IMR-90 (cell line): ENCODE measurements around the gene GRB10. TPM values are rescaled to one million over a fixed set of nuclear protein-coding genes. Genes with fewer than 3 reads are reported as not detected.

Experiments used
- ATAC-seq: fragments of 200-7000 bp; cut with Tn5 transposase; 2 replicates; pipeline ENCODE4 v1.9.1; 2020; ENCODE audit warnings: low read depth, mild to moderate bottlenecking, moderate library complexity
- BruUV-seq: library from RNA; stranded (reverse); fragments of 400-500 nt; replicated peaks from 2 replicates; lab custom pipeline; 2021; lab: Mats Ljungman, UMichigan
- CTCF ChIA-PET: fragments of 300-600 bp; formaldehyde crosslinking; extraction: SDS; loops from one replicate; lab custom pipeline; 2021; ENCODE audit warnings: antibody characterized with exemption; lab: Yijun Ruan, JAX
- POLR2A ChIA-PET: fragments of 300-600 bp; sonication (Branson Sonifier 250); formaldehyde crosslinking; loops from one replicate; lab custom pipeline; 2022; ENCODE audit warnings: antibody characterized with exemption; ENCODE audit not compliant: unreplicated experiment; lab: Charles Lee
- DNase-seq: peaks from one replicate; pipeline ENCODE4 v3.0.0; 2013
- H2AFZ ChIP-seq: replicated peaks from 2 replicates; pipeline ENCODE3; 2013; ENCODE audit warnings: low read length, mild to moderate bottlenecking; ENCODE audit not compliant: poor library complexity
- H2AK5ac ChIP-seq: 2 replicates; pipeline ENCODE4 v1.6.1; 2013; ENCODE audit warnings: low read depth, low read length, inconsistent platforms
- H2AK9ac ChIP-seq: replicated peaks from 2 replicates; pipeline ENCODE3; 2013; ENCODE audit warnings: mild to moderate bottlenecking, low read depth, low read length, moderate library complexity; ENCODE audit not compliant: poor library complexity
- H2BK120ac ChIP-seq: 2 replicates; pipeline ENCODE4 v1.6.1; 2013; ENCODE audit warnings: low read depth, low read length, inconsistent platforms
- H2BK15ac ChIP-seq: 3 replicates; pipeline ENCODE4 v1.6.1; 2013; ENCODE audit warnings: low read depth, low read length, inconsistent platforms
- H2BK20ac ChIP-seq: 2 replicates; pipeline ENCODE4 v1.6.1; 2013; ENCODE audit warnings: low read depth, mild to moderate bottlenecking, inconsistent platforms, low read length, moderate library complexity
- H2BK5ac ChIP-seq: 2 replicates; pipeline ENCODE4 v1.6.1; 2013; ENCODE audit warnings: mild to moderate bottlenecking, low read depth, low read length, inconsistent platforms; ENCODE audit not compliant: poor library complexity, severe bottlenecking
- H3K14ac ChIP-seq: replicated peaks from 2 replicates; pipeline ENCODE4 v1.6.1; 2013; ENCODE audit warnings: low read depth, low read length, inconsistent platforms
- H3K18ac ChIP-seq: 2 replicates; pipeline ENCODE4 v1.6.1; 2013; ENCODE audit warnings: low read depth, low read length, control low read depth
- H3K23ac ChIP-seq: 2 replicates; pipeline ENCODE4 v1.6.1; 2013; ENCODE audit warnings: low read depth, low read length, inconsistent platforms
- H3K27ac ChIP-seq: 2 replicates; pipeline ENCODE4 v1.5.1; 2013; ENCODE audit warnings: mild to moderate bottlenecking, control low read depth, low read length; ENCODE audit not compliant: insufficient read depth
- H3K27me3 ChIP-seq: 2 replicates; pipeline ENCODE4 v1.6.1; 2013; ENCODE audit warnings: low read length; ENCODE audit not compliant: control insufficient read depth, insufficient read depth
- H3K36me3 ChIP-seq: 2 replicates; pipeline ENCODE4 v1.6.1; 2013; ENCODE audit warnings: low read length, mixed read lengths; ENCODE audit not compliant: control insufficient read depth, insufficient read depth
- H3K4ac ChIP-seq: 2 replicates; pipeline ENCODE4 v1.6.1; 2013; ENCODE audit warnings: low read depth, low read length, inconsistent platforms
- H3K4me1 ChIP-seq: 2 replicates; pipeline ENCODE4 v1.6.1; 2013; ENCODE audit warnings: low read length, mixed read lengths; ENCODE audit not compliant: control insufficient read depth, insufficient read depth
- H3K4me2 ChIP-seq: 2 replicates; pipeline ENCODE4 v1.6.1; 2013; ENCODE audit warnings: low read depth, mild to moderate bottlenecking, control low read depth, low read length, moderate library complexity
- H3K4me3 ChIP-seq: 2 replicates; pipeline ENCODE4 v1.5.1; 2013; ENCODE audit warnings: low read depth, mild to moderate bottlenecking, control low read depth, low read length, moderate library complexity; ENCODE audit not compliant: insufficient read depth
- H3K56ac ChIP-seq: 2 replicates; pipeline ENCODE4 v1.6.1; 2013; ENCODE audit warnings: low read length, inconsistent platforms; ENCODE audit not compliant: insufficient read depth; ENCODE audit errors: extremely low read depth
- H3K79me1 ChIP-seq, 2 experiments: 2 replicates each; pipeline ENCODE4 v1.6.1; 2013; ENCODE audit warnings: low read length in 2 of 2, inconsistent platforms in 1 of 2, low read depth in 1 of 2
- H3K9ac ChIP-seq: 2 replicates; pipeline ENCODE4 v1.6.1; 2013; ENCODE audit warnings: low read depth, low read length, control low read depth
- H3K9me1 ChIP-seq: 2 replicates; pipeline ENCODE4 v1.6.1; 2013; ENCODE audit warnings: low read length, inconsistent platforms; ENCODE audit not compliant: insufficient read depth
- H3K9me3 ChIP-seq: 2 replicates; pipeline ENCODE4 v1.6.1; 2013; ENCODE audit warnings: low read length; ENCODE audit not compliant: control insufficient read depth, insufficient read depth
- H4K20me1 ChIP-seq: 2 replicates; pipeline ENCODE4 v1.6.1; 2013; ENCODE audit warnings: low read length, inconsistent platforms; ENCODE audit not compliant: insufficient read depth
- H4K5ac ChIP-seq: 2 replicates; pipeline ENCODE4 v1.6.1; 2013; ENCODE audit warnings: mild to moderate bottlenecking, low read depth, low read length, control low read depth
- H4K8ac ChIP-seq, 2 experiments: 2 replicates each; pipeline ENCODE4 v1.6.1; 2013; ENCODE audit warnings: low read depth in 2 of 2, low read length in 2 of 2, control low read depth in 1 of 2, inconsistent platforms in 1 of 2
- H4K91ac ChIP-seq: 2 replicates; pipeline ENCODE4 v1.6.1; 2013; ENCODE audit warnings: low read depth, low read length, inconsistent platforms; ENCODE audit not compliant: insufficient read depth
- BHLHE40 ChIP-seq: fragments of 150-350 bp; IDR thresholded peaks from 2 replicates; pipeline ENCODE4 v1.6.1; 2016; ENCODE audit warnings: mild to moderate bottlenecking, low read depth, low read length
- CEBPB ChIP-seq: IDR thresholded peaks from 2 replicates; pipeline ENCODE4 v1.6.1; 2012; ENCODE audit warnings: low read depth, low read length, improper control_type of control experiment
- CHD1 ChIP-seq: IDR thresholded peaks from 2 replicates; pipeline ENCODE4 v1.6.1; 2012; ENCODE audit warnings: low read depth, low read length, improper control_type of control experiment
- FOS ChIP-seq: fragments of 150-350 bp; IDR thresholded peaks from 2 replicates; pipeline ENCODE4 v1.6.1; 2016; ENCODE audit warnings: low read depth, low read length
- MAFK ChIP-seq: IDR thresholded peaks from 2 replicates; pipeline ENCODE4 v1.6.1; 2012; ENCODE audit warnings: low read depth, low read length, improper control_type of control experiment
- MAZ ChIP-seq: IDR thresholded peaks from 2 replicates; pipeline ENCODE4 v1.6.1; 2012; ENCODE audit warnings: low read depth, mild to moderate bottlenecking, low read length, improper control_type of control experiment, moderate library complexity, borderline replicate concordance
- MXI1 ChIP-seq: IDR thresholded peaks from 2 replicates; pipeline ENCODE4 v1.6.1; 2012; ENCODE audit warnings: low read depth, mild to moderate bottlenecking, low read length, moderate library complexity, borderline replicate concordance
- NFE2L2 ChIP-seq: fragments of 150-350 bp; IDR thresholded peaks from 2 replicates; pipeline ENCODE4 v1.6.1; 2016; ENCODE audit warnings: low read depth, mild to moderate bottlenecking, low read length
- POLR2A ChIP-seq: IDR thresholded peaks from 2 replicates; pipeline ENCODE4 v1.6.1; 2012; ENCODE audit warnings: mild to moderate bottlenecking, low read depth, low read length
- RAD21 ChIP-seq: IDR thresholded peaks from 2 replicates; pipeline ENCODE4 v1.6.1; 2012; ENCODE audit warnings: low read length, improper control_type of control experiment
- RCOR1 ChIP-seq: IDR thresholded peaks from 2 replicates; pipeline ENCODE4 v1.6.1; 2012; ENCODE audit warnings: mild to moderate bottlenecking, low read length, improper control_type of control experiment; ENCODE audit not compliant: insufficient replicate concordance
- RFX5 ChIP-seq: IDR thresholded peaks from 2 replicates; pipeline ENCODE4 v1.8.0; 2012; ENCODE audit warnings: low read depth, mild to moderate bottlenecking, low read length, moderate library complexity
- SMC3 ChIP-seq: fragments of 150-350 bp; IDR thresholded peaks from 2 replicates; pipeline ENCODE4 v1.6.1; 2016; ENCODE audit warnings: low read depth, mild to moderate bottlenecking, antibody characterized with exemption, low read length, moderate library complexity
- WGBS, 2 experiments: methylation state at CpG; one replicate each; pipeline versions ENCODE4 v1.1.5 to v1.1.7; 2013; ENCODE audit warnings: missing lambda C conversion rate in 2 of 2; ENCODE audit not compliant: insufficient read length in 1 of 2; ENCODE audit errors: extremely low coverage in 2 of 2; 5-methylcytosine and 5-hydroxymethylcytosine counted together
- dilution Hi-C: fragments of 300-500 bp; cut with HindIII; formaldehyde crosslinking; loops from one replicate; pipeline ENCODE4 v1.14.3; 2018; ENCODE audit warnings: low sequenced_read_pairs; ENCODE audit not compliant: unreplicated experiment
- in situ Hi-C: fragments of 300-500 bp; cut with MboI; formaldehyde crosslinking; loops from 3 replicates; pipeline ENCODE4 v1.14.3; 2019; ENCODE audit warnings: low sequenced_read_pairs, inconsistent platforms, mixed read lengths
- intact Hi-C: fragments of 100-400 bp; cut with micrococcal nuclease; formaldehyde crosslinking; loops from 2 replicates; pipeline ENCODE4 v1.10.0; 2022
- polyA plus RNA-seq, 3 experiments: library from polyadenylated mRNA; depleted of rRNA; stranded (reverse); fragments of >200 nt; gene quantifications; 2 replicates each; pipeline ENCODE4 v1.2.3, GENCODE V29; 2012; ENCODE audit warnings: low replicate concordance in 1 of 3
- total RNA-seq: library from RNA; depleted of rRNA; stranded (reverse); fragments of >200 nt; gene quantifications from 2 replicates; pipeline ENCODE4 v1.2.3, GENCODE V29; 2012
- TF ChIP-seq, protein P1 (sequence below): fragments of 150-350 bp; IDR thresholded peaks from 2 replicates; pipeline ENCODE4 v1.6.1; 2016; ENCODE audit warnings: low read depth, mild to moderate bottlenecking, low read length, moderate library complexity, borderline replicate concordance
- TF ChIP-seq, protein P2 (sequence below): fragments of 150-350 bp; IDR thresholded peaks from 2 replicates; pipeline ENCODE4 v1.6.1; 2017; ENCODE audit warnings: mild to moderate bottlenecking, antibody characterized with exemption, low read length, low read depth
- TF ChIP-seq, protein P3 (sequence below): conservative IDR thresholded peaks from 2 replicates; pipeline ENCODE4 v1.5.1; 2012; ENCODE audit warnings: mild to moderate bottlenecking, low read depth, low read length, improper control_type of control experiment

GRB10 gene
- total and polyA plus RNA-seq, 2 of the 4 experiments (the other 2 are of a cell fraction) = 6.3 to 15.1 TPM

DNA sequence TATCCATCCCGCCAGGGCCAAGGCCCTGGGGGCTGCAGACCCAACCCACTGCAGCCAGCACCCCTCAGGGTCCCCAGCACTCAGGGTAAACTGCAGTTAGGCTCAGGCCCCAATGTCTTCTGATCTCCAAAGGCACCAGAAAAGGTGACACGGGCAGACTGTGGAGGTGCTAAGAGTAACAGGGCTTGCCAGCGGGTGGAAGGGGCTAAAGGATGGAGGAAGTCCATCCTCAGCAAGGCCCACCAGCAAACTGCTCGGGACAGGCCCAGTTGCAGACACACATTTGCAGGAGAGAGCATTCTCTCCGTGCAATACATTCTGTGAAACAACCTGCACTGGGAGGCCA, 121.9 kb downstream of the GRB10 start:
- no peak overlapping the region for H2BK120ac ChIP-seq
- no peak overlapping the region for H2AFZ ChIP-seq
- peaks cover 21% of the 10 kb centered on the region for H3K36me3 ChIP-seq
- no peak overlapping the region for H2BK15ac ChIP-seq
- no peak overlapping the region for H3K4me3 ChIP-seq
- intact Hi-C loops (no loop called here), in situ Hi-C loops (no loop called here), dilution Hi-C loops (no loop called here)
- H2BK5ac ChIP-seq = no peak overlapping the region
- no peak overlapping the region for H3K4ac ChIP-seq
- no peak overlapping the region for H4K5ac ChIP-seq
- no peak overlapping the region for H3K27ac ChIP-seq
- no peak overlapping the region for H3K23ac ChIP-seq
- H2AK5ac ChIP-seq = no peak overlapping the region
- H3K9me3 ChIP-seq = no peaks in the 10 kb centered on the region
- DNase-seq (no peak), ATAC-seq (no peak)
- H3K79me1 ChIP-seq = peaks cover 6 to 22% of the 10 kb centered on the region in 2 experiments; a peak in 3 of 4 replicates
- peaks cover 19% of the 10 kb centered on the region; the same call in 1 of the 2 replicates for H3K9me1 ChIP-seq
- H4K8ac ChIP-seq = no peak overlapping the region
- no peak overlapping the region for H3K14ac ChIP-seq
- no TSS peak for BruUV-seq
- peaks cover 6% of the 10 kb centered on the region for H3K4me1 ChIP-seq
- no CpG with 5 or more reads among the region's 5 CpGs for WGBS, 2 experiments
- CTCF ChIA-PET = no interaction called here
- no peak overlapping the region for H4K91ac ChIP-seq
- H3K56ac ChIP-seq = no peak overlapping the region
- POLR2A ChIA-PET = no interaction called here
- H3K27me3 ChIP-seq = no peaks in the 10 kb centered on the region
- H3K18ac ChIP-seq = no peak overlapping the region
- no peak overlapping the region for H3K4me2 ChIP-seq
- H4K20me1 ChIP-seq = peaks cover 37% of the 10 kb centered on the region
- H2BK20ac ChIP-seq = no peak overlapping the region
- no peak overlapping the region for H3K9ac ChIP-seq
- peak overlapping the region; percentile 50 for H2AK9ac ChIP-seq
- TF ChIP-seq BHLHE40 = no peak
- TF ChIP-seq, protein P1, sequence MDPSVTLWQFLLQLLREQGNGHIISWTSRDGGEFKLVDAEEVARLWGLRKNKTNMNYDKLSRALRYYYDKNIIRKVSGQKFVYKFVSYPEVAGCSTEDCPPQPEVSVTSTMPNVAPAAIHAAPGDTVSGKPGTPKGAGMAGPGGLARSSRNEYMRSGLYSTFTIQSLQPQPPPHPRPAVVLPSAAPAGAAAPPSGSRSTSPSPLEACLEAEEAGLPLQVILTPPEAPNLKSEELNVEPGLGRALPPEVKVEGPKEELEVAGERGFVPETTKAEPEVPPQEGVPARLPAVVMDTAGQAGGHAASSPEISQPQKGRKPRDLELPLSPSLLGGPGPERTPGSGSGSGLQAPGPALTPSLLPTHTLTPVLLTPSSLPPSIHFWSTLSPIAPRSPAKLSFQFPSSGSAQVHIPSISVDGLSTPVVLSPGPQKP = no peak
- TF ChIP-seq, protein P2, sequence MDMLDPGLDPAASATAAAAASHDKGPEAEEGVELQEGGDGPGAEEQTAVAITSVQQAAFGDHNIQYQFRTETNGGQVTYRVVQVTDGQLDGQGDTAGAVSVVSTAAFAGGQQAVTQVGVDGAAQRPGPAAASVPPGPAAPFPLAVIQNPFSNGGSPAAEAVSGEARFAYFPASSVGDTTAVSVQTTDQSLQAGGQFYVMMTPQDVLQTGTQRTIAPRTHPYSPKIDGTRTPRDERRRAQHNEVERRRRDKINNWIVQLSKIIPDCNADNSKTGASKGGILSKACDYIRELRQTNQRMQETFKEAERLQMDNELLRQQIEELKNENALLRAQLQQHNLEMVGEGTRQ = no peak
- TF ChIP-seq NFE2L2 = no peak
- no peak for TF ChIP-seq CEBPB
- no peak for TF ChIP-seq RAD21
- TF ChIP-seq MAFK = no peak
- TF ChIP-seq MXI1 = no peak
- TF ChIP-seq RFX5 = no peak
- TF ChIP-seq, protein P3, sequence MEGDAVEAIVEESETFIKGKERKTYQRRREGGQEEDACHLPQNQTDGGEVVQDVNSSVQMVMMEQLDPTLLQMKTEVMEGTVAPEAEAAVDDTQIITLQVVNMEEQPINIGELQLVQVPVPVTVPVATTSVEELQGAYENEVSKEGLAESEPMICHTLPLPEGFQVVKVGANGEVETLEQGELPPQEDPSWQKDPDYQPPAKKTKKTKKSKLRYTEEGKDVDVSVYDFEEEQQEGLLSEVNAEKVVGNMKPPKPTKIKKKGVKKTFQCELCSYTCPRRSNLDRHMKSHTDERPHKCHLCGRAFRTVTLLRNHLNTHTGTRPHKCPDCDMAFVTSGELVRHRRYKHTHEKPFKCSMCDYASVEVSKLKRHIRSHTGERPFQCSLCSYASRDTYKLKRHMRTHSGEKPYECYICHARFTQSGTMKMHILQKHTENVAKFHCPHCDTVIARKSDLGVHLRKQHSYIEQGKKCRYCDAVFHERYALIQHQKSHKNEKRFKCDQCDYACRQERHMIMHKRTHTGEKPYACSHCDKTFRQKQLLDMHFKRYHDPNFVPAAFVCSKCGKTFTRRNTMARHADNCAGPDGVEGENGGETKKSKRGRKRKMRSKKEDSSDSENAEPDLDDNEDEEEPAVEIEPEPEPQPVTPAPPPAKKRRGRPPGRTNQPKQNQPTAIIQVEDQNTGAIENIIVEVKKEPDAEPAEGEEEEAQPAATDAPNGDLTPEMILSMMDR = no peak
- no peak for TF ChIP-seq SMC3
- no peak for TF ChIP-seq RCOR1
- no peak for TF ChIP-seq MAZ
- TF ChIP-seq CHD1 = no peak
- TF ChIP-seq POLR2A = no peak
- TF ChIP-seq FOS = no peak
